ENCODE measurements around the gene GDI2. TPM values are rescaled to one million over a fixed set of nuclear protein-coding genes. Genes with fewer than 3 reads are reported as not detected.
"Not testable (repeated sequence)": the region's sequence is repeated elsewhere in the genome, so short reads cannot be mapped to it uniquely, and the experiment has no call there.

GDI2 gene
- total RNA-seq, 2 donors from 2014 or later = 243 to 266 TPM

GRCh38 chr10:5789626-5790025 is 23.6 kb downstream of the GDI2 start:
- no peak overlapping the region for H3K27ac ChIP-seq
- no peaks in the 10 kb centered on the region for H3K27me3 ChIP-seq
- no peak for TF ChIP-seq CTCF (IDR thresholded peaks at IDR 0.05)
- H3K4me1 ChIP-seq = no peaks in the 10 kb centered on the region
- no peak overlapping the region for H3K4me3 ChIP-seq
- DNase-seq = no peak
- intact Hi-C loops (cut with DNase I) = no loop called here
- H3K9me3 ChIP-seq = no peaks in the 10 kb centered on the region
- H3K36me3 ChIP-seq = peaks cover 15% of the 10 kb centered on the region
- no peak overlapping the region for H3K9ac ChIP-seq (ENCODE audit: low read depth in 2 of 2, low read length in 2 of 2)

GRCh38 chr10:5788969-5789368 is 24.3 kb downstream of the GDI2 start:
- H3K9me3 ChIP-seq = no peaks in the 10 kb centered on the region
- intact Hi-C loops (cut with DNase I) = no loop called here
- peaks cover 15% of the 10 kb centered on the region for H3K36me3 ChIP-seq
- H3K4me1 ChIP-seq = no peaks in the 10 kb centered on the region
- no peaks in the 10 kb centered on the region for H3K27me3 ChIP-seq
- no peak overlapping the region for H3K27ac ChIP-seq
- no peak for DNase-seq
- no peak for TF ChIP-seq CTCF (IDR thresholded peaks at IDR 0.05)
- no peak overlapping the region for H3K9ac ChIP-seq (ENCODE audit: low read depth in 2 of 2, low read length in 2 of 2)
- no peak overlapping the region for H3K4me3 ChIP-seq

- intact Hi-C loops (cut with DNase I) = no loop called here
- peaks cover 10% of the 10 kb centered on the region for H3K36me3 ChIP-seq
- no peaks in the 10 kb centered on the region for H3K9me3 ChIP-seq
- no peak for DNase-seq
- no peak overlapping the region for H3K4me3 ChIP-seq
- H3K27me3 ChIP-seq = no peaks in the 10 kb centered on the region
- H3K9ac ChIP-seq (ENCODE audit: low read depth in 2 of 2, low read length in 2 of 2) = no peak overlapping the region
- no peak overlapping the region for H3K27ac ChIP-seq
- no peaks in the 10 kb centered on the region for H3K4me1 ChIP-seq
- TF ChIP-seq CTCF (IDR thresholded peaks at IDR 0.05) = no peak
These were observed 29.9 kb downstream of the GDI2 start for GRCh38 chr10:5783300-5783699.

DNA sequence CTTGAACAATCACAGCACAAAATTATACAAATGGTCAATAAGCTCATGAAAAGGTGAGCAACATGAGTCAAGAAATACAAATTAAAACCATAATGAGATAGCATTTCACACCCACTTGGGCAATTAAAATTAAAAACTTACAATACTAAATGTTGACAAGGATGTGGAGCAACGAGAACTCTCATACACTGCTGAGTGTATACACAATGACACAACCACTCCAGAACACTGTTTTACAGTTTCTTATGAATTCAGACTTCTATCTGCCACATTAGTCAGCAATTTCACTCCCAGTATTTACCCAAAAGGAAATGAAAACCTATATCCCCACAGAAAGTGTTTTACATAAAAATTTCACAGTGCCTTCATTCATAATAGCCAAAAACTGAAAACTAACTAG is 31.1 kb downstream of the GDI2 start:
- no peak for DNase-seq
- H3K9ac ChIP-seq (ENCODE audit: low read depth in 2 of 2, low read length in 2 of 2) = no peak overlapping the region
- no peaks in the 10 kb centered on the region for H3K4me1 ChIP-seq
- no peak overlapping the region for H3K27ac ChIP-seq
- H3K36me3 ChIP-seq = peaks cover 10% of the 10 kb centered on the region
- no peak for TF ChIP-seq CTCF (IDR thresholded peaks at IDR 0.05)
- H3K9me3 ChIP-seq = no peaks in the 10 kb centered on the region
- H3K4me3 ChIP-seq = no peak overlapping the region
- intact Hi-C loops (cut with DNase I) = no loop called here
- no peaks in the 10 kb centered on the region for H3K27me3 ChIP-seq

DNA sequence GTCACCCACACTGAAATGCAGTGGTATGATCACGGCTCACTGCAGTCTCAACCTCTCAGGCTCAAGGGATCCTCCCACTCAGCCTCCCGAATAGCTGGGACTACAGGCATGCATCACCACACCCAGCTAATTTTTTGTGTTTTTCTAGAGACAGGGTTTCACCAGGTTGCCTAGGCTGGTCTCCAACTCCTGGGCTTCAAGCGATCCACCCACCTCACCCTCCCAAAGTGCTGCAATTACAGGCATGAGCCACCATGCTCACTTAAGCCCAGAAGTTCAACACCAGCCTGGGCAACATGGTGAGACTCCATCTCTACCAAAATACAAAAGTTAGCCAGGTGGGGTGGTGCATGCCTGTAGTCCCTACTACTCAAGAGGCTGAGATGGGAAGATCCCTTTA is 33.5 kb downstream of the GDI2 start:
- Histone ChIP-seq H3K27ac (no peak overlapping the region), H3K9ac (ENCODE audit: low read depth in 2 of 2, low read length in 2 of 2) (no peak overlapping the region), H3K4me1 (no peaks in the 10 kb centered on the region), H3K36me3 (no peaks in the 10 kb centered on the region), H3K27me3 (no peaks in the 10 kb centered on the region), H3K9me3 (no peaks in the 10 kb centered on the region), H3K4me3 (no peak overlapping the region)
- TF ChIP-seq CTCF (IDR thresholded peaks at IDR 0.05) = no peak
- intact Hi-C loops (cut with DNase I) = no loop called here
- no peak for DNase-seq

GRCh38 chr10:5777758-5778157 is 35.5 kb downstream of the GDI2 start:
- not testable (repeated sequence) for H3K27ac ChIP-seq

More at GRCh38 chr10:5777758-5778157, 35.5 kb downstream of the GDI2 start:
- intact Hi-C loops (cut with DNase I); H3K9ac ChIP-seq (ENCODE audit: low read depth in 2 of 2, low read length in 2 of 2); H3K4me3 ChIP-seq; H3K4me1 ChIP-seq; H3K9me3 ChIP-seq; H3K27me3 ChIP-seq; H3K36me3 ChIP-seq; DNase-seq: not testable (repeated sequence)
